Right ventricle myocardium superior (tissue), 1 donor: ENCODE results near the gene FXN. TPM values are rescaled to one million over a fixed set of nuclear protein-coding genes. Genes with fewer than 3 reads are reported as not detected.
A peak's percentile ranks its signal among the peaks of the same experiment; 100 is the strongest.
"Not testable (repeated sequence)": the region's sequence is repeated elsewhere in the genome, so short reads cannot be mapped to it uniquely, and the experiment has no call there.

ENCODE experiments used
- ATAC-seq: fragments of 200-7000 bp; cut with Tn5 transposase; one replicate; pipeline ENCODE4 v1.9.1; 2020; ENCODE audit warnings: mild to moderate bottlenecking; ENCODE audit not compliant: poor library complexity
- DNase-seq: peaks from one replicate; pipeline ENCODE4 v3.0.0-alpha.2; 2020
- intact Hi-C: fragments of 100-400 bp; cut with DNase I; formaldehyde crosslinking; loops from one replicate; pipeline ENCODE4 v1.11.2; 2022
- total RNA-seq: library from RNA; stranded (reverse); fragmentation: NEBNext Ultra II Directional; extraction: Animal tissue kit (Norgen Biotek cat#: 25700); gene quantifications from one replicate; pipeline ENCODE4 v1.2.1, GENCODE V29; 2021
- donor health status: DM: no; HTN: yes; CAD: no; lungs with severe emphysema.

Gene FXN
- total RNA-seq, 1 donor from 2014 or later = 38.0 TPM

- DNase-seq (no peak), ATAC-seq (no peak)
- intact Hi-C loops = no loop called here
Measured at GRCh38 chr9:69089491-69089890, 53.9 kb downstream of the FXN start.

GRCh38 chr9:69090140-69090750, 54.7 kb downstream of the FXN start:
- ATAC-seq = no peak
- intact Hi-C loops = no loop called here
- no peak for DNase-seq

- no peak for ATAC-seq
- intact Hi-C loops = no loop called here
Measured at GRCh38 chr9:69090946-69091345, 55.4 kb downstream of the FXN start.

GRCh38 chr9:69093471-69094103, 58.0 kb downstream of the FXN start:
- DNase-seq (no peak), ATAC-seq (no peak)
- intact Hi-C loops = no loop called here

More at GRCh38 chr9:69090946-69091345, 55.4 kb downstream of the FXN start:
- DNase-seq = no peak

GRCh38 chr9:69094361-69095135, 59.0 kb downstream of the FXN start:
- intact Hi-C loops, ATAC-seq, DNase-seq: not testable (repeated sequence)

- no peak for DNase-seq
- intact Hi-C loops = no loop called here
- ATAC-seq = no peak
Measured at GRCh38 chr9:69097064-69097463, 61.5 kb downstream of the FXN start.

GRCh38 chr9:69097923-69098593, 62.5 kb downstream of the FXN start:
- intact Hi-C loops = no loop called here
- DNase-seq (no peak), ATAC-seq (no peak)

- DNase-seq, intact Hi-C loops, ATAC-seq: not testable (repeated sequence)
Measured at GRCh38 chr9:69103348-69103996, 67.9 kb downstream of the FXN start.

GRCh38 chr9:69104830-69105527, 69.4 kb downstream of the FXN start:
- ATAC-seq (peak; percentile 64), DNase-seq (no peak)
- intact Hi-C loops = no loop called here

GRCh38 chr9:69107771-69108170, 72.2 kb downstream of the FXN start:
- ATAC-seq = no peak
- intact Hi-C loops = no loop called here
- DNase-seq = no peak

GRCh38 chr9:69108706-69109105, 73.2 kb downstream of the FXN start:
- intact Hi-C loops, ATAC-seq, DNase-seq: not testable (repeated sequence)

GRCh38 chr9:69109152-69109551, 73.6 kb downstream of the FXN start:
- DNase-seq = no peak
- no peak for ATAC-seq
- intact Hi-C loops = no loop called here

GRCh38 chr9:69112646-69113045, 77.1 kb downstream of the FXN start:
- ATAC-seq, intact Hi-C loops, DNase-seq: not testable (repeated sequence)

- intact Hi-C loops = no loop called here
- DNase-seq = no peak
- no peak for ATAC-seq
Measured at GRCh38 chr9:69115621-69116020, 80.1 kb downstream of the FXN start.

GRCh38 chr9:69118656-69119055, 83.1 kb downstream of the FXN start:
- no peak for DNase-seq
- ATAC-seq = no peak
- intact Hi-C loops = no loop called here

- DNase-seq (no peak), ATAC-seq (peak; percentile 42)
- intact Hi-C loops = loop anchor here (5.0 kb wide), 2 partner anchors 68 to 72 kb away; no protein-coding TSS in a partner anchor
Measured at GRCh38 chr9:69120380-69121154, 85.0 kb downstream of the FXN start.
